Caco-2 (cell line): ENCODE results near the gene ACER1. TPM values are rescaled to one million over a fixed set of nuclear protein-coding genes. Genes with fewer than 3 reads are reported as not detected.

Source experiments
- BruUV-seq: library from RNA; stranded (reverse); fragments of 400-500 nt; replicated peaks from 2 replicates; lab custom pipeline; 2021; lab: Mats Ljungman, UMichigan
- CTCF ChIA-PET: fragments of 300-600 bp; sonication (Branson Sonifier 250); formaldehyde crosslinking; loops from one replicate; lab custom pipeline; 2022; ENCODE audit warnings: antibody characterized with exemption; lab: Charles Lee
- POLR2A ChIA-PET: fragments of 300-600 bp; sonication (Branson Sonifier 250); formaldehyde crosslinking; loops from one replicate; lab custom pipeline; 2022; ENCODE audit warnings: antibody characterized with exemption; lab: Charles Lee
- DNase-seq, 2 experiments: peaks; one replicate each; pipeline versions ENCODE4 v3.0.0 to v3.0.0-alpha.2; 2020 to 2022
- H3K27me3 ChIP-seq: replicated peaks from 2 replicates; pipeline ENCODE4 v1.6.0; 2011; ENCODE audit warnings: low read length; ENCODE audit not compliant: control insufficient read depth, insufficient read depth
- H3K36me3 ChIP-seq: 2 replicates; pipeline ENCODE4 v1.5.1; 2011; ENCODE audit warnings: low read length; ENCODE audit not compliant: control insufficient read depth, insufficient read depth
- H3K4me1 ChIP-seq: fragments of 250-450 bp; sonication (Bioruptor Pico); 2 replicates; pipeline ENCODE4 v1.5.1; 2020; ENCODE audit warnings: mild to moderate bottlenecking
- H3K4me3 ChIP-seq: 2 replicates; pipeline ENCODE4 v1.5.1; 2011; ENCODE audit warnings: low read depth, mild to moderate bottlenecking, control low read depth, low read length
- H3K9me3 ChIP-seq: fragments of 250-450 bp; sonication (Bioruptor Pico); 2 replicates; pipeline ENCODE4 v1.5.1; 2020; ENCODE audit warnings: mild to moderate bottlenecking, moderate library complexity
- H3K27ac Mint-ChIP-seq: one replicate; pipeline ENCODE4 v1.8.0; 2022; ENCODE audit warnings: mixed read lengths; ENCODE audit not compliant: unreplicated experiment
- H3K27me3 Mint-ChIP-seq: one replicate; pipeline ENCODE4 v1.8.0; 2022; ENCODE audit warnings: mixed read lengths; ENCODE audit not compliant: insufficient read depth, unreplicated experiment
- H3K36me3 Mint-ChIP-seq: one replicate; pipeline ENCODE4 v1.8.0; 2022; ENCODE audit warnings: mild to moderate bottlenecking, mixed read lengths; ENCODE audit not compliant: insufficient read depth, unreplicated experiment
- H3K4me1 Mint-ChIP-seq: one replicate; pipeline ENCODE4 v1.8.0; 2022; ENCODE audit warnings: low read depth, mixed read lengths; ENCODE audit not compliant: unreplicated experiment
- H3K4me3 Mint-ChIP-seq: one replicate; pipeline ENCODE4 v1.8.0; 2022; ENCODE audit warnings: mild to moderate bottlenecking, moderate library complexity, mixed read lengths; ENCODE audit not compliant: unreplicated experiment
- H3K9me3 Mint-ChIP-seq: one replicate; pipeline ENCODE4 v1.8.0; 2022; ENCODE audit warnings: mixed read lengths; ENCODE audit not compliant: unreplicated experiment
- CTCF ChIP-seq, 2 experiments: fragments of 200-600 bp in 1 of 2; IDR thresholded peaks; 1 replicate in 1 of 2; 2 replicates in 1 of 2; pipeline versions ENCODE4 v1.5.1 to v1.8.0; 2011 to 2022; ENCODE audit warnings: antibody characterized with exemption in 1 of 2, control low read depth in 1 of 2, inconsistent platforms in 1 of 2, low read depth in 1 of 2, low read length in 1 of 2, mild to moderate bottlenecking in 1 of 2, moderate library complexity in 1 of 2; ENCODE audit not compliant: insufficient read depth in 1 of 2, severe bottlenecking in 1 of 2, unreplicated experiment in 1 of 2
- intact Hi-C: fragments of 100-400 bp; cut with micrococcal nuclease; formaldehyde crosslinking; loops from one replicate; pipeline ENCODE4 v1.10.0; 2022; ENCODE audit not compliant: unreplicated experiment
- total RNA-seq: library from RNA; stranded (reverse); gene quantifications from 2 replicates; pipeline ENCODE4 v1.2.3, GENCODE V29; 2022

The ACER1 gene
- total RNA-seq, 1 experiment from 2014 or later: not detected

GRCh38 chr19:6273701-6274601 is 59.5 kb downstream of the ACER1 start:
- no peak for TF ChIP-seq CTCF (IDR thresholded peaks at IDR 0.05; ENCODE audit: insufficient read depth in 1 of 2, low read depth in 1 of 2, low read length in 1 of 2, severe bottlenecking in 1 of 2, unreplicated experiment in 1 of 2)
- peaks cover 1% of the 10 kb centered on the region; the same call in 1 of the 2 replicates for H3K36me3 ChIP-seq
- no peaks in the 10 kb centered on the region for H3K9me3 ChIP-seq
- POLR2A ChIA-PET: no interaction called here
- no TSS peak for BruUV-seq
- H3K27me3 ChIP-seq: no peaks in the 10 kb centered on the region
- no peak overlapping the region for H3K4me3 ChIP-seq
- intact Hi-C loops: loop anchor here (10.0 kb wide), 1 partner anchor 151 kb away; the partner anchor contains the start of gene KHSRP
- no peak for DNase-seq
- Mint-ChIP-seq H3K27ac (peak overlapping the region; percentile 28), H3K27me3 (no peaks in the 10 kb centered on the region), H3K36me3 (peaks cover 18% of the 10 kb centered on the region), H3K4me1 (peaks cover 14% of the 10 kb centered on the region), H3K9me3 (no peaks in the 10 kb centered on the region), H3K4me3 (no peak overlapping the region)
- peaks cover 10% of the 10 kb centered on the region; the same call in 1 of the 2 replicates for H3K4me1 ChIP-seq
- CTCF ChIA-PET: interaction anchor here (0.6 kb wide), 1 partner anchor 153 kb away, joined by 3 read pairs; no protein-coding TSS in a partner anchor

- Mint-ChIP-seq H3K4me1 (peaks cover 8% of the 10 kb centered on the region), H3K27me3 (no peaks in the 10 kb centered on the region), H3K36me3 (peaks cover 22% of the 10 kb centered on the region), H3K9me3 (no peaks in the 10 kb centered on the region), H3K27ac (peak overlapping the region; percentile 28), H3K4me3 (no peak overlapping the region)
- DNase-seq: no peak
- Histone ChIP-seq H3K4me3 (no peak overlapping the region), H3K27me3 (no peaks in the 10 kb centered on the region), H3K36me3 (peaks cover 1% of the 10 kb centered on the region; the same call in 1 of the 2 replicates), H3K4me1 (peaks cover 3% of the 10 kb centered on the region; the same call in 1 of the 2 replicates), H3K9me3 (no peaks in the 10 kb centered on the region)
- BruUV-seq: no TSS peak
- ChIA-PET POLR2A (no interaction called here), CTCF (no interaction called here)
- intact Hi-C loops: loop anchor here (10.0 kb wide), 1 partner anchor 152 kb away; the partner anchor contains the start of gene KHSRP
- TF ChIP-seq CTCF (IDR thresholded peaks at IDR 0.05; ENCODE audit: insufficient read depth in 1 of 2, low read depth in 1 of 2, low read length in 1 of 2, severe bottlenecking in 1 of 2, unreplicated experiment in 1 of 2): no peak
Observed at GRCh38 chr19:6272913-6273600, 60.4 kb downstream of the ACER1 start.

GRCh38 chr19:6272411-6272791 is 61.0 kb downstream of the ACER1 start:
- no peak overlapping the region for H3K4me3 Mint-ChIP-seq
- peaks cover 1% of the 10 kb centered on the region for H3K4me1 Mint-ChIP-seq
- H3K4me1 ChIP-seq: no peaks in the 10 kb centered on the region
- H3K36me3 Mint-ChIP-seq: peaks cover 28% of the 10 kb centered on the region
- DNase-seq: no peak
- H3K9me3 Mint-ChIP-seq: no peaks in the 10 kb centered on the region
- H3K27me3 ChIP-seq: no peaks in the 10 kb centered on the region
- no TSS peak for BruUV-seq
- H3K27ac Mint-ChIP-seq: peak overlapping the region; percentile 28
- peaks cover 1% of the 10 kb centered on the region; the same call in 1 of the 2 replicates for H3K36me3 ChIP-seq
- no peaks in the 10 kb centered on the region for H3K27me3 Mint-ChIP-seq
- ChIA-PET CTCF (no interaction called here), POLR2A (no interaction called here)
- no peaks in the 10 kb centered on the region for H3K9me3 ChIP-seq
- intact Hi-C loops: loop anchor here (10.0 kb wide), 1 partner anchor 152 kb away; the partner anchor contains the start of gene KHSRP
- no peak overlapping the region for H3K4me3 ChIP-seq
- TF ChIP-seq CTCF (IDR thresholded peaks at IDR 0.05; ENCODE audit: insufficient read depth in 1 of 2, low read depth in 1 of 2, low read length in 1 of 2, severe bottlenecking in 1 of 2, unreplicated experiment in 1 of 2): no peak
